Measurements from ENCODE around the gene PITPNM3. TPM values are rescaled to one million over a fixed set of nuclear protein-coding genes. Genes with fewer than 3 reads are reported as not detected.

Gene PITPNM3
- total and polyA plus RNA-seq, 2 experiments from 2014 or later: 0.77 to 6.5 TPM

DNA sequence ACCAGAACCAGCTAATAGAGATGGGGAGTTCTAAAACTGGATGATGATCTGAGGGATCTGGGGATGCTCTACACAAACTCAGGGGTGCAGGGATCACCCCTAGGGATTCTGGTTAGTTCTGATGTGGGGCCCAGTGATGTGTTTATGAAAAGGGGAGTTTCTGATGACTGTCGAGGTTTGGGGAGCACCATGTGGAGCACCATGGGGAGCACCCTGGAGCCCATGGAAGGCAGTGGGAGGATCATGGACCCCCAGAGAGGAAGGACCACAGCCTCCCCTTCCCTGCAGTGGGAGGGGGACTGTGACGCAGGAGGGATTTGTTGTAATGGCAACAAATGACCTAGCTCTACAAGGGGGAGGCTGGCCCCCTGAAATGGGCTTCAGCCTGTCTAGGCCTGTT is 93.7 kb downstream of the PITPNM3 start:
- Histone ChIP-seq H3K4me1 (ENCODE audit: low read depth) (peaks cover 3% of the 10 kb centered on the region), H3K27me3 (no peaks in the 10 kb centered on the region), H3K4me3 (no peak overlapping the region), H3K36me3 (no peaks in the 10 kb centered on the region), H3K27ac (no peak overlapping the region), H3K9me3 (ENCODE audit: low read depth) (no peaks in the 10 kb centered on the region)
- TF ChIP-seq, protein P1, sequence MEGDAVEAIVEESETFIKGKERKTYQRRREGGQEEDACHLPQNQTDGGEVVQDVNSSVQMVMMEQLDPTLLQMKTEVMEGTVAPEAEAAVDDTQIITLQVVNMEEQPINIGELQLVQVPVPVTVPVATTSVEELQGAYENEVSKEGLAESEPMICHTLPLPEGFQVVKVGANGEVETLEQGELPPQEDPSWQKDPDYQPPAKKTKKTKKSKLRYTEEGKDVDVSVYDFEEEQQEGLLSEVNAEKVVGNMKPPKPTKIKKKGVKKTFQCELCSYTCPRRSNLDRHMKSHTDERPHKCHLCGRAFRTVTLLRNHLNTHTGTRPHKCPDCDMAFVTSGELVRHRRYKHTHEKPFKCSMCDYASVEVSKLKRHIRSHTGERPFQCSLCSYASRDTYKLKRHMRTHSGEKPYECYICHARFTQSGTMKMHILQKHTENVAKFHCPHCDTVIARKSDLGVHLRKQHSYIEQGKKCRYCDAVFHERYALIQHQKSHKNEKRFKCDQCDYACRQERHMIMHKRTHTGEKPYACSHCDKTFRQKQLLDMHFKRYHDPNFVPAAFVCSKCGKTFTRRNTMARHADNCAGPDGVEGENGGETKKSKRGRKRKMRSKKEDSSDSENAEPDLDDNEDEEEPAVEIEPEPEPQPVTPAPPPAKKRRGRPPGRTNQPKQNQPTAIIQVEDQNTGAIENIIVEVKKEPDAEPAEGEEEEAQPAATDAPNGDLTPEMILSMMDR (IDR thresholded peaks at IDR 0.05; ENCODE audit: low read depth, low read length): no peak
- no peak for DNase-seq (ENCODE audit: low read depth in 1 of 2, low spot score in 1 of 2)

DNA sequence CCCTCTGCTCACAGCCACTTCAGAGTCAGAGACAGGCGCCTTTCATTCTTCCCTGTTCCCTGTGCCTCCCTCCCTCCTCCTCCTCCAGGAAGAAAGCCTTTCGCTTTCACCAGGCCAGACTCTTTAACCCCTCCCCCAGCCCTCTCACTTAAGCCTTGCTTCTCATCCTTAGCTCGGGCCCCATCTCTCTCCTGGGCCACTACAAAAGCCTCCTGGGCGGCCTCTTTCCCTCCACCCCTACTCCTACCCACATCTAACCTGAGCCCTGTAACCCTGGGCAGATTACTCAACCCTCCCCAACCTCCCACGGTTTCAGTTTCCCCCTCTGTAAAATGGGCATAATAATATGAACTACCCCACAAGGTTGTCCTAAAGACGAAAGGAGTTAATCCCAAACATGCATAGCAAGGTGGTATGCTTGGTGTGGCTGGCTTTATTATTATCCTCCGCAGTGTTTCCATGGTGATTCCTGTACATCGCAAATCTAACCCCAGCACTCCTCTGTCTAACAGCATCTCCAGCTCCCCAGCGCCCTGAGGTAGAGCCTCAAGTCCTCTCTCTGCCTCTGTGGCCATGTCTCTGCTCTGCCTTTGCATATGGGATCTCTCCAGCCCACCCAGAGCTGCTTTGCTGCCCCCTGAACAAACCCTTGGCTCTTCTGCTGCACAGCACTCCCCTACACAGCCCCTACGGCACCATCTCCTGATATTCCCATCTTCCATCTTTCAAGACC is 94.4 kb downstream of the PITPNM3 start:
- no peak for DNase-seq (ENCODE audit: low read depth in 1 of 2, low spot score in 1 of 2)
- Histone ChIP-seq H3K4me1 (ENCODE audit: low read depth) (peaks cover 7% of the 10 kb centered on the region), H3K27ac (no peak overlapping the region), H3K36me3 (no peaks in the 10 kb centered on the region), H3K9me3 (ENCODE audit: low read depth) (no peaks in the 10 kb centered on the region), H3K4me3 (no peak overlapping the region), H3K27me3 (no peaks in the 10 kb centered on the region)
- TF ChIP-seq, protein P1 (IDR thresholded peaks at IDR 0.05; ENCODE audit: low read depth, low read length): no peak

DNA sequence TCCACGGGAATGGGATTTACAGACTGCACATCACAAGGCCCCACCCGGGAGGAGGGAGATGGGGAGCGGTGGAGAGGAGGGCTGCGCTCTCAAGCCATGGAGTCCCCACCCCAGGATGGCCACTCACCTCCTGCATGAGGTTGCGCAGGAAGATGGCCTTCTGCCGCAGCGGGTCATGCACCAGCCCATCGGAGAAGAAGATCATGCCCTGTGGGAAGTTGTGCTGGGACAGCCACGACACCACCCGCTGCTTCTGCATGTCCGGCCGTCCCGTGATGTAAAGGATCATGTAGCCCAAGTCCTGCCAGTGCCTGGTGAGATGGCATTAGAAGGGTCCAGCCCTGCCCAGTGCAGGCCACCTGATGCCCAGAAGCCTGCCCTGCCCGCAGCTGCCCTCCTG is 95.1 kb downstream of the PITPNM3 start:
- no peak overlapping the region for H3K4me3 ChIP-seq
- H3K27ac ChIP-seq: no peak overlapping the region
- H3K9me3 ChIP-seq (ENCODE audit: low read depth): no peaks in the 10 kb centered on the region
- H3K27me3 ChIP-seq: no peaks in the 10 kb centered on the region
- peaks cover 10% of the 10 kb centered on the region for H3K4me1 ChIP-seq (ENCODE audit: low read depth)
- DNase-seq (ENCODE audit: low read depth in 1 of 2, low spot score in 1 of 2): no peak
- H3K36me3 ChIP-seq: no peaks in the 10 kb centered on the region
- TF ChIP-seq, protein P1 (IDR thresholded peaks at IDR 0.05; ENCODE audit: low read depth, low read length): no peak

DNA sequence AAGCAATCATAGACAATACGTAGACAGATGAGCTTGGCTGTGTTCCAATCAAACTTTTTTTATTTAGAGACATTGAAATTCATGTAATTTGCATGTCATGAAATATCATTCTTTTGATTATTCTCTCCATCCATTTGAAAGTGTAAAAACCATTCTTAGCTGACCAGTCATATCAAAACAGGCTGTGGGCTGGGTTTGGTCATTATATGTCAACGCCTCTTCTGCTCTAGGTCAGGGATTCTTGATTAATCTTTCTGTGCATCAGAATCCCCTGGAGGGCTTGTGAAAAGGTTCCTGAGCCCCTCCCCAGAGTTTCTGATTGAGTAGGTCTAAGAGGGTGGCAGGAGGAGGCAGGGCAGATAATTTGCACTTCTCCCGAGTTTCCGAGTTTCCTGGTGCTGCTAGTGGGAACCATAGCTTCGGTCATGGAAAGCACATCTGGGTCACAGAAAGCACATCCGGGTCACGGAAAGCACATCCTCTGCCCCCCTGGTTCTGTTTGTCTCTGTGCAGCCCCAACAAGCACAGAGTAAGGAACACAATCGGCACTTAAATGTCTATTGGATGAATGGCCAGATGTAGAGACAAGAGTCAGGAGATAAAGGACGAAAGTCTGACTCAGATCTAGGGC is 95.7 kb downstream of the PITPNM3 start:
- DNase-seq (ENCODE audit: low read depth in 1 of 2, low spot score in 1 of 2): no peak
- TF ChIP-seq, protein P1 (IDR thresholded peaks at IDR 0.05; ENCODE audit: low read depth, low read length): no peak
- Histone ChIP-seq H3K4me3 (no peak overlapping the region), H3K27me3 (no peaks in the 10 kb centered on the region), H3K4me1 (ENCODE audit: low read depth) (peaks cover 10% of the 10 kb centered on the region), H3K9me3 (ENCODE audit: low read depth) (no peaks in the 10 kb centered on the region), H3K27ac (no peak overlapping the region), H3K36me3 (no peaks in the 10 kb centered on the region)

DNA sequence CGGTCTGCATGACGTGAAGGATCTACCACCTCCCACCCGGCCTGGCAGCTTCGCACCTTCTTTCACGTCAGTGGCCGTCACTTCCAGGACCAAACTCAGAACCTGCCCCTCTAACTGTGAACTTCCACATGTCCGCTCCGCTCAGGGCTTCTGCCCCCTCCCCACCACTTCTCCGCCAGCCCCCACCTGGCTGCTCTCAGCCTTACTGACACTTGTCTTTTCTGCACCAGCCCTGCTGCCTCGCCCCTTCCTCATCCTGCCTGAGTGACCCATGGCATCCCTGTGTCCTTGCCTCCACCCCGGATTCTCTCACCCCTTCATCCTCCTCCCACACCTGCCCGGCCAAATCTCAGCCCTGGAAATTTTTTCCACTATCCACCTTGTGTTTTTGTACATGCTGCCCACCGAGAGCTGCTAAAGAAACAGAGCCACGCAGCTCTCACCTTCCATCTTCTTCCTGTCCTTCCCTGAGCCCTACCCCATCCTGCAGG is 97.8 kb downstream of the PITPNM3 start:
- H3K27me3 ChIP-seq: no peaks in the 10 kb centered on the region
- H3K4me1 ChIP-seq (ENCODE audit: low read depth): peaks cover 10% of the 10 kb centered on the region
- H3K36me3 ChIP-seq: no peaks in the 10 kb centered on the region
- H3K4me3 ChIP-seq: no peak overlapping the region
- DNase-seq (ENCODE audit: low read depth in 1 of 2, low spot score in 1 of 2): no peak
- no peaks in the 10 kb centered on the region for H3K9me3 ChIP-seq (ENCODE audit: low read depth)
- TF ChIP-seq, protein P1 (IDR thresholded peaks at IDR 0.05; ENCODE audit: low read depth, low read length): no peak
- no peak overlapping the region for H3K27ac ChIP-seq

Data from cardiac muscle cell (in vitro differentiated cells and primary cell).